ENCODE results near the gene KRTAP2-1. TPM values are rescaled to one million over a fixed set of nuclear protein-coding genes. Genes with fewer than 3 reads are reported as not detected.
A peak's percentile ranks its signal among the peaks of the same experiment; 100 is the strongest.
"Not testable (repeated sequence)": the region's sequence is repeated elsewhere in the genome, so short reads cannot be mapped to it uniquely, and the experiment has no call there.

The KRTAP2-1 gene
- total RNA-seq, 2 donors from 2014 or later: not detected

GRCh38 chr17:41013606-41014005 lies 33.5 kb downstream of the KRTAP2-1 start:
- Mint-ChIP-seq H3K27me3 (peaks cover 23 to 47% of the 10 kb centered on the region in 2 donors), H3K9me3 (no peaks in the 10 kb centered on the region), H3K36me3 (no peaks in the 10 kb centered on the region), H3K4me3 (no peak overlapping the region), H3K4me1 (ENCODE audit: low read depth in 2 of 2) (no peaks in the 10 kb centered on the region), H3K27ac (no peak overlapping the region)
- DNase-seq (ENCODE audit: low spot score) (no peak), ATAC-seq (no peak)

- ATAC-seq (no peak), DNase-seq (ENCODE audit: low spot score) (no peak)
- no peak overlapping the region for H3K4me3 Mint-ChIP-seq
- H3K9me3 Mint-ChIP-seq: no peaks in the 10 kb centered on the region
- no peaks in the 10 kb centered on the region for H3K36me3 Mint-ChIP-seq
- no peak overlapping the region for H3K27ac Mint-ChIP-seq
- H3K27me3 Mint-ChIP-seq: peaks cover 25 to 51% of the 10 kb centered on the region in 2 donors
- no peaks in the 10 kb centered on the region for H3K4me1 Mint-ChIP-seq (ENCODE audit: low read depth in 2 of 2)
Measured at GRCh38 chr17:41013181-41013580, 33.9 kb downstream of the KRTAP2-1 start.

GRCh38 chr17:41012326-41013120 lies 34.6 kb downstream of the KRTAP2-1 start:
- Mint-ChIP-seq H3K4me1 (ENCODE audit: low read depth in 2 of 2) (no peaks in the 10 kb centered on the region), H3K4me3 (no peak overlapping the region), H3K36me3 (no peaks in the 10 kb centered on the region), H3K27ac (no peak overlapping the region), H3K9me3 (no peaks in the 10 kb centered on the region), H3K27me3 (peaks cover 25 to 53% of the 10 kb centered on the region in 2 donors)
- DNase-seq (ENCODE audit: low spot score) (no peak), ATAC-seq (no peak)

- no peaks in the 10 kb centered on the region for H3K9me3 Mint-ChIP-seq
- ATAC-seq (no peak), DNase-seq (ENCODE audit: low spot score) (no peak)
- no peaks in the 10 kb centered on the region for H3K4me1 Mint-ChIP-seq (ENCODE audit: low read depth in 2 of 2)
- no peaks in the 10 kb centered on the region for H3K36me3 Mint-ChIP-seq
- no peak overlapping the region for H3K27ac Mint-ChIP-seq
- no peak overlapping the region for H3K4me3 Mint-ChIP-seq
- H3K27me3 Mint-ChIP-seq: peaks cover 19 to 45% of the 10 kb centered on the region in 2 donors
Measured at GRCh38 chr17:41010441-41010840, 36.7 kb downstream of the KRTAP2-1 start.

GRCh38 chr17:41009936-41010335 lies 37.2 kb downstream of the KRTAP2-1 start:
- Mint-ChIP-seq H3K27me3 (peaks cover 18 to 40% of the 10 kb centered on the region in 2 donors), H3K4me3 (no peak overlapping the region), H3K27ac (no peak overlapping the region), H3K36me3 (no peaks in the 10 kb centered on the region), H3K4me1 (ENCODE audit: low read depth in 2 of 2) (no peaks in the 10 kb centered on the region), H3K9me3 (no peaks in the 10 kb centered on the region)
- ATAC-seq (no peak), DNase-seq (ENCODE audit: low spot score) (no peak)

GRCh38 chr17:41009301-41009760 lies 37.8 kb downstream of the KRTAP2-1 start:
- ATAC-seq (no peak), DNase-seq (ENCODE audit: low spot score) (no peak)
- Mint-ChIP-seq H3K4me1 (ENCODE audit: low read depth in 2 of 2) (no peaks in the 10 kb centered on the region), H3K9me3 (no peaks in the 10 kb centered on the region), H3K27me3 (peaks cover 15 to 41% of the 10 kb centered on the region in 2 donors), H3K27ac (no peak overlapping the region), H3K36me3 (no peaks in the 10 kb centered on the region), H3K4me3 (no peak overlapping the region)

- no peaks in the 10 kb centered on the region for H3K4me1 Mint-ChIP-seq (ENCODE audit: low read depth in 2 of 2)
- H3K4me3 Mint-ChIP-seq: no peak within 1 kb of the TSS
- H3K36me3 Mint-ChIP-seq: no peaks in the 10 kb centered on the region
- no peak for DNase-seq (ENCODE audit: low spot score)
- peaks cover 18 to 46% of the 10 kb centered on the region in 2 donors for H3K27me3 Mint-ChIP-seq
- H3K27ac Mint-ChIP-seq: no peak within 1 kb of the TSS
- peak in 1 of 2 donors; percentile 45 for ATAC-seq
- H3K9me3 Mint-ChIP-seq: no peaks in the 10 kb centered on the region
Measured at GRCh38 chr17:41008811-41009210, 38.3 kb downstream of the KRTAP2-1 start, which contains the start of gene KRTAP3-1. Gene KRTAP3-1 (minus strand): TSS chr17:41009128. CDS start chr17:41009074, 54 bp downstream.

GRCh38 chr17:41004397-41004796 lies 42.7 kb downstream of the KRTAP2-1 start:
- H3K36me3 Mint-ChIP-seq: no peaks in the 10 kb centered on the region
- ATAC-seq: peak in 1 of 2 donors; percentile 36
- H3K27me3 Mint-ChIP-seq: peaks cover 19 to 49% of the 10 kb centered on the region in 2 donors
- no peaks in the 10 kb centered on the region for H3K4me1 Mint-ChIP-seq (ENCODE audit: low read depth in 2 of 2)
- DNase-seq (ENCODE audit: low spot score): no peak
- H3K4me3 Mint-ChIP-seq: no peak overlapping the region
- H3K9me3 Mint-ChIP-seq: no peaks in the 10 kb centered on the region
- no peak overlapping the region for H3K27ac Mint-ChIP-seq

GRCh38 chr17:41003926-41004325 lies 43.2 kb downstream of the KRTAP2-1 start:
- no peak overlapping the region for H3K4me3 Mint-ChIP-seq
- no peaks in the 10 kb centered on the region for H3K9me3 Mint-ChIP-seq
- H3K4me1 Mint-ChIP-seq (ENCODE audit: low read depth in 2 of 2): no peaks in the 10 kb centered on the region
- peaks cover 22 to 52% of the 10 kb centered on the region in 2 donors for H3K27me3 Mint-ChIP-seq
- DNase-seq (ENCODE audit: low spot score) (no peak), ATAC-seq (no peak)
- no peaks in the 10 kb centered on the region for H3K36me3 Mint-ChIP-seq
- no peak overlapping the region for H3K27ac Mint-ChIP-seq

- ATAC-seq: no peak
- DNase-seq (ENCODE audit: low spot score): no peak
- H3K27ac Mint-ChIP-seq: no peak overlapping the region
- H3K27me3 Mint-ChIP-seq: peaks cover 24 to 52% of the 10 kb centered on the region in 2 donors
- H3K4me3 Mint-ChIP-seq: no peak overlapping the region
- H3K4me1 Mint-ChIP-seq (ENCODE audit: low read depth in 2 of 2): no peaks in the 10 kb centered on the region
- H3K36me3 Mint-ChIP-seq: no peaks in the 10 kb centered on the region
- H3K9me3 Mint-ChIP-seq: no peaks in the 10 kb centered on the region
Measured at GRCh38 chr17:41002814-41003213, 44.3 kb downstream of the KRTAP2-1 start.

- DNase-seq (ENCODE audit: low spot score) (no peak), ATAC-seq (no peak)
- no peaks in the 10 kb centered on the region for H3K4me1 Mint-ChIP-seq (ENCODE audit: low read depth in 2 of 2)
- peaks cover 33 to 59% of the 10 kb centered on the region in 2 donors for H3K27me3 Mint-ChIP-seq
- H3K4me3 Mint-ChIP-seq: no peak overlapping the region
- no peaks in the 10 kb centered on the region for H3K9me3 Mint-ChIP-seq
- H3K36me3 Mint-ChIP-seq: no peaks in the 10 kb centered on the region
- no peak overlapping the region for H3K27ac Mint-ChIP-seq
Measured at GRCh38 chr17:41001795-41002194, 45.3 kb downstream of the KRTAP2-1 start.

- ATAC-seq: not testable (repeated sequence)
Measured at GRCh38 chr17:40999563-40999962, 47.6 kb downstream of the KRTAP2-1 start, which contains the start of gene KRTAP3-2. Gene KRTAP3-2 (minus strand): TSS chr17:40999906. CDS start chr17:40999853, 53 bp downstream.

GRCh38 chr17:40997361-40997760 lies 49.8 kb downstream of the KRTAP2-1 start:
- no peak for ATAC-seq

More at GRCh38 chr17:40999563-40999962, 47.6 kb downstream of the KRTAP2-1 start, which contains the start of gene KRTAP3-2:
- not testable (repeated sequence) for H3K4me1 Mint-ChIP-seq (ENCODE audit: low read depth in 2 of 2); H3K9me3 Mint-ChIP-seq; H3K27ac Mint-ChIP-seq; DNase-seq (ENCODE audit: low spot score); H3K4me3 Mint-ChIP-seq; H3K36me3 Mint-ChIP-seq
- H3K27me3 Mint-ChIP-seq: peaks cover 42 to 70% of the 10 kb centered on the region in 2 donors

GRCh38 chr17:40996829-40997228 lies 50.3 kb downstream of the KRTAP2-1 start:
- DNase-seq (ENCODE audit: low spot score) (no peak), ATAC-seq (no peak)
- Mint-ChIP-seq H3K4me3 (no peak overlapping the region), H3K36me3 (no peaks in the 10 kb centered on the region), H3K9me3 (no peaks in the 10 kb centered on the region), H3K4me1 (ENCODE audit: low read depth in 2 of 2) (no peaks in the 10 kb centered on the region), H3K27ac (no peak overlapping the region), H3K27me3 (peaks cover 43 to 65% of the 10 kb centered on the region in 2 donors)

More at GRCh38 chr17:40997361-40997760, 49.8 kb downstream of the KRTAP2-1 start:
- no peaks in the 10 kb centered on the region for H3K36me3 Mint-ChIP-seq
- peaks cover 44 to 65% of the 10 kb centered on the region in 2 donors for H3K27me3 Mint-ChIP-seq
- no peaks in the 10 kb centered on the region for H3K9me3 Mint-ChIP-seq
- H3K4me1 Mint-ChIP-seq (ENCODE audit: low read depth in 2 of 2): no peaks in the 10 kb centered on the region
- no peak overlapping the region for H3K27ac Mint-ChIP-seq
- DNase-seq (ENCODE audit: low spot score): no peak
- H3K4me3 Mint-ChIP-seq: no peak overlapping the region

All from natural killer cell treated with Interleukin-12 subunit alpha and Interleukin-12 subunit beta and Interleukin-15 and Interleukin-18, amount 100 ng/mL, for 72 hours (primary cell).